K562 (cell line): ENCODE data around the gene NLGN2. TPM values are rescaled to one million over a fixed set of nuclear protein-coding genes. Genes with fewer than 3 reads are reported as not detected.
A peak's percentile ranks its signal among the peaks of the same experiment; 100 is the strongest.

Source experiments
- ATF7 ChIP-seq: fragments of 450-650 bp; IDR thresholded peaks from 2 replicates; pipeline ENCODE4 v1.7.1; 2014; ENCODE audit warnings: mild to moderate bottlenecking, moderate library complexity
- BACH1 ChIP-seq: fragments of 200-800 bp; sonication (Bioruptor generic); IDR thresholded peaks from 2 replicates; pipeline ENCODE4 v1.6.1; 2016; ENCODE audit warnings: missing genetic modification characterization, missing compliant biosample characterization
- BRF2 ChIP-seq: IDR thresholded peaks from 3 replicates; pipeline ENCODE4 v1.6.1; 2011; ENCODE audit warnings: borderline replicate concordance, mild to moderate bottlenecking; ENCODE audit not compliant: insufficient read length, insufficient read depth
- CHAMP1 ChIP-seq: fragments of 450-650 bp; IDR thresholded peaks from 2 replicates; pipeline ENCODE4 v1.6.1; 2016; ENCODE audit warnings: mild to moderate bottlenecking
- CTBP1 ChIP-seq: fragments of 450-650 bp; IDR thresholded peaks from 2 replicates; pipeline ENCODE4 v1.6.1; 2016; ENCODE audit warnings: borderline replicate concordance
- DIDO1 ChIP-seq: fragments of 450-650 bp; IDR thresholded peaks from 2 replicates; pipeline ENCODE4 v1.6.1; 2016; ENCODE audit warnings: low read depth, missing biosample characterization, missing genetic modification characterization
- ELF2 ChIP-seq: fragments of 250-450 bp; sonication (Bioruptor Pico); IDR thresholded peaks from 2 replicates; pipeline ENCODE4 v1.5.0; 2021; ENCODE audit warnings: mild to moderate bottlenecking
- HLTF ChIP-seq: fragments of 450-650 bp; IDR thresholded peaks from 2 replicates; pipeline ENCODE4 v1.6.1; 2016
- MAFG ChIP-seq: fragments of 450-650 bp; conservative IDR thresholded peaks from 2 replicates; pipeline ENCODE4 v1.6.1; 2016; ENCODE audit warnings: missing genetic modification characterization, missing compliant biosample characterization
- MXI1 ChIP-seq: IDR thresholded peaks from 2 replicates; pipeline ENCODE4 v1.6.1; 2011; ENCODE audit warnings: low read depth, mild to moderate bottlenecking, improper control_type of control experiment, low read length
- PCBP1 ChIP-seq: fragments of 200-400 bp; formaldehyde crosslinking; IDR thresholded peaks from 2 replicates; pipeline ENCODE4 v1.6.1; 2018; ENCODE audit warnings: mild to moderate bottlenecking, low read depth, low read length; ENCODE audit not compliant: poor library complexity, severe bottlenecking
- RB1 ChIP-seq: fragments of 450-650 bp; IDR thresholded peaks from 2 replicates; pipeline ENCODE4 v1.6.1; 2017; ENCODE audit warnings: low read depth, mild to moderate bottlenecking
- RBFOX2 ChIP-seq: fragments of 200-400 bp; formaldehyde crosslinking; IDR thresholded peaks from 2 replicates; pipeline ENCODE4 v1.6.1; 2017; ENCODE audit warnings: low read depth, mild to moderate bottlenecking, low read length, moderate library complexity
- SMARCA4 ChIP-seq: fragments of 450-650 bp; IDR thresholded peaks from 2 replicates; pipeline ENCODE4 v1.6.1; 2016
- TCF7L2 ChIP-seq: fragments of 150-350 bp; IDR thresholded peaks from 2 replicates; pipeline ENCODE4 v1.6.1; 2016; ENCODE audit warnings: low read depth, mild to moderate bottlenecking, low read length, moderate library complexity
- THRB ChIP-seq: fragments of 450-650 bp; formaldehyde crosslinking; conservative IDR thresholded peaks from 2 replicates; pipeline ENCODE4 v1.4.0; 2022; ENCODE audit warnings: mild to moderate bottlenecking, missing genetic modification characterization
- ZKSCAN1 ChIP-seq: fragments of 150-350 bp; IDR thresholded peaks from 2 replicates; pipeline ENCODE4 v1.6.1; 2016; ENCODE audit warnings: low read depth, low read length
- ZNF277 ChIP-seq: fragments of 250-450 bp; sonication (Bioruptor Pico); IDR thresholded peaks from 2 replicates; pipeline ENCODE4 v1.8.0; 2022; ENCODE audit warnings: inconsistent platforms, mild to moderate bottlenecking, moderate library complexity, borderline replicate concordance
- ZNF507 ChIP-seq: conservative IDR thresholded peaks from 2 replicates; pipeline ENCODE4 v1.6.1; 2017; ENCODE audit warnings: missing genetic modification characterization, missing compliant biosample characterization
- polyA plus RNA-seq, 8 experiments: library from polyadenylated mRNA; depleted of rRNA in 4 of 8; stranded (reverse) in 5 of 8; unstranded in 3 of 8; fragments of >200 nt; fragmentation: Nextera tagmentation in 2 of 8; fragmentation: Illumina TruSeq in 1 of 8; extraction: Ambion mirVana in 2 of 8; extraction: Trizol in 1 of 8; gene quantifications; 2 replicates each; pipeline versions ENCODE4 v1.2.1 to v1.2.3, GENCODE V29; 2011 to 2014; ENCODE audit warnings: inconsistent platforms in 1 of 8, missing spikeins in 1 of 8
- total RNA-seq, 7 experiments: library from RNA; depleted of rRNA in 6 of 7; stranded (reverse); fragments of >200 nt in 6 of 7; fragmentation: Illumina TruSeq in 2 of 7; extraction: Trizol in 2 of 7; gene quantifications; 2 replicates each; pipeline versions ENCODE4 v1.2.1 to v1.2.3, GENCODE V29; 2011 to 2021; ENCODE audit warnings: low replicate concordance in 1 of 7
- TF ChIP-seq, protein P1 (sequence below): fragments of 450-650 bp; IDR thresholded peaks from 2 replicates; pipeline ENCODE4 v1.6.1; 2014; ENCODE audit warnings: low read depth, mild to moderate bottlenecking, moderate library complexity, borderline replicate concordance

Gene NLGN2
- total and polyA plus RNA-seq, 9 of the 15 experiments (the other 6 are each of a cell fraction or from before 2014, with no cell fraction given), result 0.11 to 7.8 (median 0.77) TPM

DNA sequence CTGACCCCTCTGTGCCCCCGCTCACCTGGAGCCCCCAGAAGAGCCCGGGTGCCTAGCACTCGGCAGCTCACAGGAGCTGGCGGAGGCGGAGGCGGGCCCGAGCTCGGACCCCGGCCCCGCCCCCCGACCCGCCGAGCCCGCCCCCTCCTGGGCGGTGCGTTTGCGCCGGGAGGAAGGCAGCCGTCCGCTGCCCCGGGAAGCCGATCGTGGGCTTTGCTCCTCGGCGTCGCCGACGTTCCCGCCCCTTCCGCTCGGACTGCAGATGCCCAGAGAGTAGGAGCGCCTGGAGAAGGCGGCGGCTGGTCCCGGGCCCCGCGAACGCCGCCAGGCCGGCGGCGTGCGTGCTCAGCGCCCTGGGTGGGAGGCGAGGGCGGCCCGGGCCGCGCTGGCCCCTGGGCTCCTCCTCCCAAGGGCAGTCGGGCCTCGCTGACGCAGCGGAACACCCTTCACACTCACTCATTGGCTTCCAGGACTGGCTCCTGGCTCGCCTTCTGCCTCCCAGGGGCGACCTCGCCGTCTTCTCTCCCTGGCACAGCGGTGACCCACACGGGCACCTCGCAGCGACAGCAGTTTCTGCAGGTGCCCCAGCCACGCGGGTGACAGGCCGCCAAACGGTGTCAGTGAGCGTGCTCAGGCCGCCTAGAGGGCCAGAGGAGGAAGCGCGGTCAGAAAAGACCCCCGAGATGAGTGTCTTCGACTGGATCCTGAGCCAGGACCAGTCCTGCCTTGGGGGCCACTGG is 13.0 kb upstream of the NLGN2 start, which contains the start of gene PLSCR3 (continued):
- TF ChIP-seq BRF2 (no peak), ZNF277 (CRISPR knock-in tag) (no peak), RB1 (peak; percentile 44; the same call in 1 of the 2 replicates), ZNF507 (no peak), PCBP1 (no peak), BACH1 (tag) (no peak), ATF7 (peak; percentile 17; the same call in 1 of the 2 replicates), MAFG (tag) (no peak), ELF2 (CRISPR knock-in tag) (no peak), SMARCA4 (no peak), THRB (no peak), CTBP1 (peak; percentile 51; the same call in 1 of the 2 replicates), RBFOX2 (peak; percentile 81), HLTF (0 out of 2 replicates have a peak, but pooled peaks have one; percentile 1), MXI1 (no peak), ZKSCAN1 (no peak), CHAMP1 (no peak), TCF7L2 (no peak), DIDO1 (tag) (no peak)
- TF ChIP-seq, protein P1, sequence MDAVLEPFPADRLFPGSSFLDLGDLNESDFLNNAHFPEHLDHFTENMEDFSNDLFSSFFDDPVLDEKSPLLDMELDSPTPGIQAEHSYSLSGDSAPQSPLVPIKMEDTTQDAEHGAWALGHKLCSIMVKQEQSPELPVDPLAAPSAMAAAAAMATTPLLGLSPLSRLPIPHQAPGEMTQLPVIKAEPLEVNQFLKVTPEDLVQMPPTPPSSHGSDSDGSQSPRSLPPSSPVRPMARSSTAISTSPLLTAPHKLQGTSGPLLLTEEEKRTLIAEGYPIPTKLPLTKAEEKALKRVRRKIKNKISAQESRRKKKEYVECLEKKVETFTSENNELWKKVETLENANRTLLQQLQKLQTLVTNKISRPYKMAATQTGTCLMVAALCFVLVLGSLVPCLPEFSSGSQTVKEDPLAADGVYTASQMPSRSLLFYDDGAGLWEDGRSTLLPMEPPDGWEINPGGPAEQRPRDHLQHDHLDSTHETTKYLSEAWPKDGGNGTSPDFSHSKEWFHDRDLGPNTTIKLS, result peak; percentile 48; the same call in 1 of the 2 replicates
